HepG2 (cell line): ENCODE measurements around the gene NEURL3. TPM values are rescaled to one million over a fixed set of nuclear protein-coding genes. Genes with fewer than 3 reads are reported as not detected.
"Not testable (repeated sequence)": the region's sequence is repeated elsewhere in the genome, so short reads cannot be mapped to it uniquely, and the experiment has no call there.

Source experiments
- ATAC-seq: fragments of 200-7000 bp; cut with Tn5 transposase; 3 replicates; pipeline ENCODE4 v1.9.1; 2020; ENCODE audit warnings: mild to moderate bottlenecking, moderate library complexity
- BruUV-seq: library from RNA; stranded (reverse); fragments of 400-500 nt; replicated peaks from 2 replicates; lab custom pipeline; 2021; lab: Mats Ljungman, UMichigan
- CTCF ChIA-PET: fragments of 300-600 bp; formaldehyde crosslinking; extraction: SDS; loops from one replicate; lab custom pipeline; 2021; ENCODE audit warnings: low total read pairs, inconsistent platforms, low intra/inter-chr PET ratio; lab: Yijun Ruan, JAX
- POLR2A ChIA-PET: fragments of 350-600 bp; sonication (Branson Sonifier 250); formaldehyde crosslinking; loops from one replicate; lab custom pipeline; 2020; ENCODE audit warnings: antibody characterized with exemption, inconsistent platforms; lab: Yijun Ruan, JAX
- DNase-seq: peaks from one replicate; pipeline ENCODE4 v3.0.0-alpha.2; 2015; ENCODE audit warnings: low spot score
- FAIRE-seq: peaks from 3 replicates; lab custom pipeline; 2011; peaks lifted over from hg19 to GRCh38; lab: Jason Lieb, UNC
- H2AFZ ChIP-seq: one replicate; pipeline ENCODE4 v1.6.1; 2011; ENCODE audit warnings: low read length, inconsistent platforms
- H3K27ac ChIP-seq: fragments of 300-600 bp; 3 replicates; pipeline ENCODE4 v1.8.0; 2011; ENCODE audit warnings: mixed run types, mild to moderate bottlenecking, mixed read lengths, low read length, inconsistent platforms; ENCODE audit not compliant: insufficient read depth; ENCODE audit errors: extremely low read length
- H3K27me3 ChIP-seq, 2 experiments: fragments of 200-600 bp in 1 of 2; 2 replicates in 1 of 2; 3 replicates in 1 of 2; pipeline versions ENCODE4 v1.6.0 to v1.8.0; 2011; ENCODE audit warnings: low read length in 2 of 2, mild to moderate bottlenecking in 2 of 2, moderate library complexity in 2 of 2, inconsistent platforms in 1 of 2; ENCODE audit not compliant: insufficient read depth in 2 of 2, control insufficient read depth in 1 of 2
- H3K36me3 ChIP-seq, 2 experiments: fragments of 200-600 bp in 1 of 2; replicated peaks in 1 of 2; 2 replicates in 1 of 2; 3 replicates in 1 of 2; pipeline versions ENCODE4 v1.5.1 to v1.8.0; 2011; ENCODE audit warnings: low read length in 2 of 2, inconsistent platforms in 1 of 2; ENCODE audit not compliant: insufficient read depth in 2 of 2, control insufficient read depth in 1 of 2
- H3K4me1 ChIP-seq: 2 replicates; pipeline ENCODE4 v1.5.1; 2012; ENCODE audit warnings: low read length, inconsistent platforms; ENCODE audit not compliant: insufficient read depth
- H3K4me2 ChIP-seq: 2 replicates; pipeline ENCODE4 v1.6.0; 2011; ENCODE audit warnings: low read depth, low read length, inconsistent platforms
- H3K4me3 ChIP-seq, 3 experiments: fragments of 200-600 bp in 1 of 3; sonication (generic), shearing (Covaris generic) in 1 of 3; replicated peaks in 1 of 3; 2 replicates each; pipeline ENCODE4 v1.5.1; 2011 to 2016; ENCODE audit warnings: low read length in 3 of 3, inconsistent platforms in 2 of 3, low read depth in 2 of 3, mild to moderate bottlenecking in 2 of 3, control low read depth in 1 of 3, mixed read lengths in 1 of 3; ENCODE audit not compliant: insufficient read depth in 1 of 3
- H3K79me2 ChIP-seq: one replicate; pipeline ENCODE4 v1.6.1; 2011; ENCODE audit warnings: low read length, inconsistent platforms; ENCODE audit not compliant: insufficient read depth
- H3K9ac ChIP-seq: 2 replicates; pipeline ENCODE4 v1.6.0; 2011; ENCODE audit warnings: mild to moderate bottlenecking, low read depth, low read length, inconsistent platforms; ENCODE audit not compliant: insufficient read depth
- H3K9me3 ChIP-seq: 2 replicates; pipeline ENCODE4 v1.5.1; 2012; ENCODE audit warnings: mild to moderate bottlenecking, low read length
- H4K20me1 ChIP-seq: 2 replicates; pipeline ENCODE4 v1.6.0; 2011; ENCODE audit warnings: inconsistent platforms, mild to moderate bottlenecking, low read length, moderate library complexity; ENCODE audit not compliant: insufficient read depth
- MZF1 ChIP-seq: sonication (generic); formaldehyde crosslinking; IDR thresholded peaks from 2 replicates; pipeline ENCODE4 v1.8.1; 2023; ENCODE audit warnings: mild to moderate bottlenecking, missing genetic modification reagents, borderline replicate concordance
- SAFB2 ChIP-seq: sonication (generic); formaldehyde crosslinking; IDR thresholded peaks from 2 replicates; pipeline ENCODE4 v1.5.1; 2020; ENCODE audit warnings: missing genetic modification reagents, low read depth, mild to moderate bottlenecking, borderline replicate concordance
- U2AF1 ChIP-seq: fragments of 200-400 bp; formaldehyde crosslinking; optimal IDR thresholded peaks from 2 replicates; pipeline ENCODE3; 2017; ENCODE audit warnings: mild to moderate bottlenecking, low read depth, low read length
- ZNF263 ChIP-seq: sonication (generic); formaldehyde crosslinking; IDR thresholded peaks from 2 replicates; pipeline ENCODE4 v1.4.0; 2020; ENCODE audit warnings: missing genetic modification reagents
- ZNF343 ChIP-seq: sonication (generic); formaldehyde crosslinking; IDR thresholded peaks from 2 replicates; pipeline ENCODE4 v1.4.0; 2020; ENCODE audit warnings: mild to moderate bottlenecking, missing genetic modification reagents
- ZNF674 ChIP-seq: sonication (generic); formaldehyde crosslinking; IDR thresholded peaks from 2 replicates; pipeline ENCODE4 v1.5.0; 2020; ENCODE audit warnings: low read depth, mild to moderate bottlenecking, missing genetic modification reagents
- WGBS: methylation state at CpG from one replicate; pipeline ENCODE4 v1.1.6; 2017; ENCODE audit warnings: low lambda C conversion rate; 5-methylcytosine and 5-hydroxymethylcytosine counted together
- in situ Hi-C: cut with HindIII; loops from 2 replicates; pipeline ENCODE4 v1.10.0; 2017; ENCODE audit warnings: low pct_unique_long_range_greater_than_20kb; ENCODE audit not compliant: extremely low pct_ligation_motif_present
- intact Hi-C: fragments of 100-400 bp; cut with micrococcal nuclease; formaldehyde crosslinking; loops from one replicate; pipeline ENCODE4 v1.10.0; 2022; ENCODE audit not compliant: unreplicated experiment
- polyA plus RNA-seq, 8 experiments: library from polyadenylated mRNA; depleted of rRNA in 3 of 8; stranded (reverse) in 7 of 8; unstranded in 1 of 8; fragments of >200 nt; fragmentation: Illumina TruSeq in 4 of 8; extraction: Trizol in 4 of 8; gene quantifications; 2 replicates each; pipeline versions ENCODE4 v1.2.1 to v1.2.3, GENCODE V29; 2011 to 2016; ENCODE audit warnings: low read depth in 4 of 8, missing spikeins in 1 of 8, mixed read lengths in 1 of 8; ENCODE audit not compliant: insufficient read depth in 1 of 8
- total RNA-seq, 5 experiments: library from RNA; depleted of rRNA; stranded (reverse); fragments of >200 nt; fragmentation: Illumina TruSeq; extraction: Trizol; gene quantifications; 2 replicates each; pipeline ENCODE4 v1.2.3, GENCODE V29; 2016; ENCODE audit warnings: low read depth in 1 of 5
- TF ChIP-seq, protein P1 (sequence below): sonication (generic); formaldehyde crosslinking; IDR thresholded peaks from 2 replicates; pipeline ENCODE4 v1.5.1; 2020; ENCODE audit warnings: mild to moderate bottlenecking, missing genetic modification reagents, borderline replicate concordance
- TF ChIP-seq, protein P2 (sequence below): sonication (generic); formaldehyde crosslinking; IDR thresholded peaks from 2 replicates; pipeline ENCODE4 v1.4.0; 2020; ENCODE audit warnings: mild to moderate bottlenecking, missing genetic modification reagents, borderline replicate concordance

Gene NEURL3
- total and polyA plus RNA-seq, 2 of the 13 experiments (the other 11 are each of a cell fraction or from before 2014, with no cell fraction given) = 0.16 to 1.2 TPM

DNA sequence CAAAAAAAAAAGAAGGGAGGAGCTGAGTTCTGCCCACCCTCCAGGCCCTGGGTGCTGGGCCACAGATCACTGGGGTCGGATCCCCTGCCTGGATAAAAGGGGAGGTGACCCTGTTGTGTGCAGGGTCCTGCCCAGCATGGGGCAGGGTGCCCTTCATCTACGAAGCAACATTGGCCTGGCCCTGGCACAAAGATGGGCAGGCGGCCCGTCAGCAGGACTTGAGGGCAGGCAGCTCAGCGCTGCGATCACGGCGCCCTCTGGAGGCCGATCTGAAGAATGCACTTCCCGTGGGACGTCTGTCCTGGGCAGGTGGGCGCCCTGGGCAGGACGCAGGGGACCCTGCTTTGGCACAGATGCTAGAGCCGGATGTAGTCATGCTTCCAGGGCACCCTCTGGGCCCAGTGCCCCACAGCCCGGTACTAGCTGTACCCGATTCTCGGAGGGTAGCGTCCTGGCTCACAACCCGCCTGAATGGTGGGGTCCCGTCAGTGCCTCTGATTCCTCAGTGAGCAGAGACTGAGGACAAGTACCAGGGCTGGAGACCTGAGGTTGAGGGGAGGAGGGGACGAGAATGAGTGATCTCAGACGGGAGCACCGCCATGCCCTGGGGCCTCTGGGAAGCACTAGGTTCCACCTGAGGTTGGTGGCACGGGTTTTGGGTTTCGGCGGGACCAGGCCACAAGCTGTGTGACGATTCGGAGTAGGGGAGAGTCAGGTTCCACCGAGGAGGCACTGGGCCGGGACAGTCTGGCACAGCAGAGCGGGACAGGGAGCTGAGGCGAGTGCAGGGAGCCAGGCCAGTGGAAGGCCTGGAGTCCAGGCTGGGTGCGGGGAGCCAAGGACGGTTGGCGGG, 49.4 kb upstream of the NEURL3 start (continued):
- TF ChIP-seq ZNF674 = no peak

DNA sequence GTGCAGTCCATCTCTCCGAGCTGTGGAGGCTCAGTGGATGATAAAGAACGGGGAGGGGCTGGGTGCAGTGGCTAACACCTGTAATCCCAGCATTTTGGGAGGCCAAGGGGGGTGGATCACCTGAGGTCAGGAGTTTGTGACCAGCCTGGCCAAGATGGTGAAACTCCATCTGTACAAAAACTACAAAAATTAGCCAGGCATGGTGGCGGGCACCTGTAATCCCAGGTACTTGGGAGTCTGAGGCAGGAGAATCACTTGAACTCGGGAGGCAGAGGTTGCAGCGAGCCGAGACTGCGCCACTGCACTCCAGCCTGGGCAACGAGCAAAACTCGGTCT, 48.8 kb upstream of the NEURL3 start:
- intact Hi-C loops = loop anchor here (1.0 to 5.0 kb wide), 3 partner anchors 48 to 406 kb away; no protein-coding TSS in a partner anchor
- DNase-seq, H4K20me1 ChIP-seq, H3K27ac ChIP-seq, H3K79me2 ChIP-seq, ATAC-seq, H3K9me3 ChIP-seq, FAIRE-seq, H2AFZ ChIP-seq, H3K36me3 ChIP-seq, H3K27me3 ChIP-seq, CTCF ChIA-PET, in situ Hi-C loops, BruUV-seq: not testable (repeated sequence)
- POLR2A ChIA-PET = interaction anchor here (1.0 to 1.6 kb wide), 3 partner anchors 83 to 346 kb away, joined by 3 to 4 read pairs (median 3); partner anchors contain the start of genes CNNM3 and STARD7
- H3K4me2 ChIP-seq = peak overlapping the region; percentile 95
- TF ChIP-seq, protein P1, sequence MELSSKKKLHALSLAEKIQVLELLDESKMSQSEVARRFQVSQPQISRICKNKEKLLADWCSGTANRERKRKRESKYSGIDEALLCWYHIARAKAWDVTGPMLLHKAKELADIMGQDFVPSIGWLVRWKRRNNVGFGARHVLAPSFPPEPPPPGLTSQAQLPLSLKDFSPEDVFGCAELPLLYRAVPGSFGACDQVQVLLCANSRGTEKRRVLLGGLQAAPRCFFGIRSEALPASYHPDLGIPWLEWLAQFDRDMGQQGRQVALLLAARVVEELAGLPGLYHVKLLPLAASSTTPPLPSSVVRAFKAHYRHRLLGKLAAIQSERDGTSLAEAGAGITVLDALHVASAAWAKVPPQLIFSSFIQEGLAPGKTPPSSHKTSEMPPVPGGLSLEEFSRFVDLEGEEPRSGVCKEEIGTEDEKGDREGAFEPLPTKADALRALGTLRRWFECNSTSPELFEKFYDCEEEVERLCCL = 0 out of 2 replicates have a peak, but pooled peaks have one; percentile 74
- TF ChIP-seq MZF1 (CRISPR knock-in tag) (0 out of 2 replicates have a peak, but pooled peaks have one; percentile 14), SAFB2 (0 out of 2 replicates have a peak, but pooled peaks have one; percentile 9), U2AF1 (peak; percentile 17), ZNF343 (CRISPR knock-in tag) (0 out of 2 replicates have a peak, but pooled peaks have one; percentile 15), ZNF263 (0 out of 2 replicates have a peak, but pooled peaks have one; percentile 8)
- TF ChIP-seq, protein P2, sequence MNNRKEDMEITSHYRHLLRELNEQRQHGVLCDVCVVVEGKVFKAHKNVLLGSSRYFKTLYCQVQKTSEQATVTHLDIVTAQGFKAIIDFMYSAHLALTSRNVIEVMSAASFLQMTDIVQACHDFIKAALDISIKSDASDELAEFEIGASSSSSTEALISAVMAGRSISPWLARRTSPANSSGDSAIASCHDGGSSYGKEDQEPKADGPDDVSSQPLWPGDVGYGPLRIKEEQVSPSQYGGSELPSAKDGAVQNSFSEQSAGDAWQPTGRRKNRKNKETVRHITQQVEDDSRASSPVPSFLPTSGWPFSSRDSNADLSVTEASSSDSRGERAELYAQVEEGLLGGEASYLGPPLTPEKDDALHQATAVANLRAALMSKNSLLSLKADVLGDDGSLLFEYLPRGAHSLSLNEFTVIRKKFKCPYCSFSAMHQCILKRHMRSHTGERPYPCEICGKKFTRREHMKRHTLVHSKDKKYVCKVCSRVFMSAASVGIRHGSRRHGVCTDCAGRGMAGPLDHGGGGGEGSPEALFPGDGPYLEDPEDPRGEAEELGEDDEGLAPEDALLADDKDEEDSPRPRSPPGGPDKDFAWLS (CRISPR knock-in tag) = 0 out of 2 replicates have a peak, but pooled peaks have one; percentile 17
- peak overlapping the region in 2 of 3 experiments; percentile 29 to 67; a peak in 3 of 6 replicates for H3K4me3 ChIP-seq
- H3K9ac ChIP-seq = peak overlapping the region; percentile 22; the same call in 1 of the 2 replicates
- 30% methylated on average over 9 of the region's 9 CpGs for WGBS
- H3K4me1 ChIP-seq = peaks cover 70% of the 10 kb centered on the region
